ENCODE data around the gene ERG.

The ERG gene

DNA sequence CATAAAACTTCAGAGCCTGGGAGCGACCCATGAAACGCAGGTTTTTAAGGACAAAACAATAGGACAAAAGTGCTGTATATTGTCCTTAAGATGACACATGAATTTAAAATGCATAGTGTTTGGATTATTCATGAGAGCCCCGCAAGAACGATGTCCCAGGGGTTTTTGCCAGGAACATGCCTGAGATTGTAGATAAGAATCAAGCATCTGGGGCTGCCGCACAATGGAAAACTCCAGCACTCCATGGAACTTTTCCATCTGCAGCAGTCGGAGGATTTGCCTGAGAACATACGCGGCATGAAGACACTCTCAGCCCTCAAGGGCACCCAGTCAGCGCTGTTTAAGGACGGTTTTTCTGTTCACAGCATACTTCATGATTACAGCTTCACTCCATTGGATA, 5.3 kb upstream of the ERG start:
- H3K27me3 ChIP-seq (replicated peaks in 2 of 5; ENCODE audit: control insufficient read depth in 4 of 5, insufficient read depth in 5 of 5, low read length in 4 of 5), result no peaks in the 10 kb centered on the region
- H3K4me3 ChIP-seq (ENCODE audit: control insufficient read depth in 1 of 7, extremely low read depth in 1 of 7, insufficient read depth in 4 of 7, low read depth in 2 of 7, low read length in 6 of 7), result no peak overlapping the region
- H3K36me3 ChIP-seq (ENCODE audit: control insufficient read depth in 4 of 4, insufficient read depth in 4 of 4, low read length in 3 of 4), result no peaks in the 10 kb centered on the region
- no peak overlapping the region for H3K27ac ChIP-seq (ENCODE audit: insufficient read depth in 1 of 2, low read depth in 1 of 2, low read length in 2 of 2, poor library complexity in 1 of 2, severe bottlenecking in 2 of 2)
- ChIA-PET POLR2A (no interaction called here), CTCF (interaction anchor here (0.9 to 5.3 kb wide), 4 partner anchors 156 to 634 kb away, joined by 3 to 35 read pairs (median 4); no protein-coding TSS in a partner anchor)
- DNase-seq, result no peak
- peaks cover 6 to 74% (median 43%) of the 10 kb centered on the region in 4 experiments for H3K4me1 ChIP-seq (ENCODE audit: control extremely low read depth in 1 of 4, control insufficient read depth in 4 of 4, insufficient read depth in 4 of 4, low read length in 3 of 4)
- 89% methylated on average over 5 of the region's 10 CpGs for WGBS (ENCODE audit: insufficient coverage)
- H3K9me3 ChIP-seq (ENCODE audit: control extremely low read depth in 1 of 5, control insufficient read depth in 4 of 5, insufficient read depth in 2 of 5, low read depth in 1 of 5, low read length in 4 of 5), result no peaks in the 10 kb centered on the region

DNA sequence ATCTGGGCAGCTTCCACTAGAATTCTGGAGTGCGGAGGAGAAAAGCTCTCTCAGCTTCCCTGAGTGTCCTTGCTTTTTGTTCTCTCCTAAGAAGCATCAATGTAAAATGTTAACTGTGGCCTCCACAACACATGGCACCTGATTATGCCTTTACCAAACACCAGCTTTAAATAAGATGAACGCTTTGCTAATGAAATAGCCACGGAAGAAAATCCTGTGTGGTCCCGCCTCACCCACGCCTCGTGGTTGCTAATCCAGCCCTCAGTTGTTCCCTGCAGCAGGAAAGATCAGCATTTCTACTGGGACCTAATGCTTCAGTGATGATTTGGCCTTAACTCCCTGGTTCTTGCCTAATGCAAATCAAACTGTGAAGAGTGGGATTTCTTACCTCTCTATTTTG, 1.8 kb upstream of the ERG start:
- no peaks in the 10 kb centered on the region for H3K27me3 ChIP-seq (replicated peaks in 2 of 5; ENCODE audit: control insufficient read depth in 4 of 5, insufficient read depth in 5 of 5, low read length in 4 of 5)
- H3K4me3 ChIP-seq (ENCODE audit: control insufficient read depth in 1 of 7, extremely low read depth in 1 of 7, insufficient read depth in 4 of 7, low read depth in 2 of 7, low read length in 6 of 7), result no peak overlapping the region
- no peaks in the 10 kb centered on the region for H3K9me3 ChIP-seq (ENCODE audit: control extremely low read depth in 1 of 5, control insufficient read depth in 4 of 5, insufficient read depth in 2 of 5, low read depth in 1 of 5, low read length in 4 of 5)
- peaks cover 0 to 3% (median 0%) of the 10 kb centered on the region in 4 experiments for H3K36me3 ChIP-seq (ENCODE audit: control insufficient read depth in 4 of 4, insufficient read depth in 4 of 4, low read length in 3 of 4)
- H3K27ac ChIP-seq (ENCODE audit: insufficient read depth in 1 of 2, low read depth in 1 of 2, low read length in 2 of 2, poor library complexity in 1 of 2, severe bottlenecking in 2 of 2), result peak overlapping the region; percentile 88 to 93
- POLR2A ChIA-PET, result interaction anchor here (1.2 to 2.1 kb wide), 2 partner anchors 23 to 52 kb away, joined by 4 to 12 read pairs; no protein-coding TSS in a partner anchor
- WGBS (ENCODE audit: insufficient coverage), result 66% methylated on average over 6 of the region's 6 CpGs
- peaks cover 11 to 54% (median 30%) of the 10 kb centered on the region in 4 experiments for H3K4me1 ChIP-seq (ENCODE audit: control extremely low read depth in 1 of 4, control insufficient read depth in 4 of 4, insufficient read depth in 4 of 4, low read length in 3 of 4)
- no peak for DNase-seq
- CTCF ChIA-PET, result interaction anchor here (1.3 to 2.2 kb wide), 6 partner anchors 10 to 59 kb away, joined by 3 to 9 read pairs (median 5); no protein-coding TSS in a partner anchor

DNA sequence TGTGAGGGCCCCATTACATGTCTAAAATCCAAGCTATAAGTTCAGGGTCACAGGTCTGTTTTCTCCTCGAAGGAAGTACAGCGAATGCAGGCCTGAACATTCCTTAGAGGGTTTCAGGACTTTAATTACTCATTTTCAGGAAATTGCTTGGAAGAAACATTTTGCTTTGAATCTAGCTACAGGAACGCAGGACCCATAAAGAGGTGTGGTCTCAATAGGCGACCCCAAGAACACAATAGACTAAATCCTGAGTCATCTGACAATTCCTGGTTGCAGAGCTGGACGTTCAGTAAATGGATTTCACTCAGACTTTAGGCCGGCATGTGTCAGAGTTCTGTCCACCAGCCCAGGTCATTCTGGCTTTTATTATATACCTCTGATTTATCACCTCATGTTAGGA, 1.0 kb upstream of the ERG start:
- H3K4me1 ChIP-seq (ENCODE audit: control extremely low read depth in 1 of 4, control insufficient read depth in 4 of 4, insufficient read depth in 4 of 4, low read length in 3 of 4), result peaks cover 16 to 54% (median 35%) of the 10 kb centered on the region in 4 experiments
- 19% methylated on average over 5 of the region's 6 CpGs for WGBS (ENCODE audit: insufficient coverage)
- peak overlapping the region in 5 of 7 experiments; percentile 78 to 91 (median 89) for H3K4me3 ChIP-seq (ENCODE audit: control insufficient read depth in 1 of 7, extremely low read depth in 1 of 7, insufficient read depth in 4 of 7, low read depth in 2 of 7, low read length in 6 of 7)
- POLR2A ChIA-PET, result interaction anchor here (0.6 to 2.1 kb wide), 3 partner anchors 22 to 96 kb away, joined by 3 to 12 read pairs (median 4); no protein-coding TSS in a partner anchor
- no peaks in the 10 kb centered on the region for H3K9me3 ChIP-seq (ENCODE audit: control extremely low read depth in 1 of 5, control insufficient read depth in 4 of 5, insufficient read depth in 2 of 5, low read depth in 1 of 5, low read length in 4 of 5)
- peak overlapping the region; percentile 88 to 93 for H3K27ac ChIP-seq (ENCODE audit: insufficient read depth in 1 of 2, low read depth in 1 of 2, low read length in 2 of 2, poor library complexity in 1 of 2, severe bottlenecking in 2 of 2)
- CTCF ChIA-PET, result interaction anchor here (0.7 to 2.2 kb wide), 13 partner anchors 11 to 678 kb away, joined by 3 to 9 read pairs (median 3); no protein-coding TSS in a partner anchor
- no peaks in the 10 kb centered on the region for H3K27me3 ChIP-seq (replicated peaks in 2 of 5; ENCODE audit: control insufficient read depth in 4 of 5, insufficient read depth in 5 of 5, low read length in 4 of 5)
- peaks cover 0 to 3% (median 0%) of the 10 kb centered on the region in 4 experiments for H3K36me3 ChIP-seq (ENCODE audit: control insufficient read depth in 4 of 4, insufficient read depth in 4 of 4, low read length in 3 of 4)
- DNase-seq, result no peak

- WGBS (ENCODE audit: insufficient coverage), result 0% methylated on average over 3 of the region's 3 CpGs
Observed at GRCh38 chr21:38496224-38496623, 2.1 kb downstream of the ERG start.

DNA sequence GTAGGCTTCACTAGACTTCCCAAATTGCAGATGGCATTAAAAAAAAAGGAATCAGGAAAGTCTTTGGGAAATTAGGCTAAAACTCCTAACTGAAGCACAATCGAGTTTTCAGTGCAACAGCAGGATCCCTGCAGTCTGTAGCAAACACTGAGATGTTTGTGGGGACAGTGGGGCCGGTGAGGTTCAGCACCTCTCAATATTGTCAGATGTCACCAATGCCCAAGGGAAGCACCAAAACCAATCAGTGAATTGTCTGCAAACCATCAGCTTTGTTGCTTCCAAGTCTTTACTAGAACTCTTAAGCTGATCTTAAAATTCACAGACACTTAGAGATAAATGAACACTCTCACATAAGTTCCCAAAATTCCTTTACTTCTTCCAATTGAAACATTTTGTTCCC, 2.6 kb downstream of the ERG start:
- Histone ChIP-seq H3K36me3 (ENCODE audit: control insufficient read depth in 4 of 4, insufficient read depth in 4 of 4, low read length in 3 of 4) (peaks cover 4 to 26% (median 17%) of the 10 kb centered on the region in 4 experiments), H3K27ac (ENCODE audit: insufficient read depth in 1 of 2, low read depth in 1 of 2, low read length in 2 of 2, poor library complexity in 1 of 2, severe bottlenecking in 2 of 2) (peak overlapping the region; percentile 88 to 93), H3K4me3 (ENCODE audit: control insufficient read depth in 1 of 7, extremely low read depth in 1 of 7, insufficient read depth in 4 of 7, low read depth in 2 of 7, low read length in 6 of 7) (peak overlapping the region in 6 of 7 experiments; percentile 78 to 91 (median 88)), H3K27me3 (replicated peaks in 2 of 5; ENCODE audit: control insufficient read depth in 4 of 5, insufficient read depth in 5 of 5, low read length in 4 of 5) (no peaks in the 10 kb centered on the region), H3K9me3 (ENCODE audit: control extremely low read depth in 1 of 5, control insufficient read depth in 4 of 5, insufficient read depth in 2 of 5, low read depth in 1 of 5, low read length in 4 of 5) (no peaks in the 10 kb centered on the region), H3K4me1 (ENCODE audit: control extremely low read depth in 1 of 4, control insufficient read depth in 4 of 4, insufficient read depth in 4 of 4, low read length in 3 of 4) (peaks cover 39 to 76% (median 59%) of the 10 kb centered on the region in 4 experiments)
- ChIA-PET POLR2A (interaction anchor here (0.8 to 4.4 kb wide), 2 partner anchors 20 to 25 kb away, joined by 3 to 41 read pairs; no protein-coding TSS in a partner anchor), CTCF (interaction anchor here (1.4 to 1.7 kb wide), 2 partner anchors 18 to 55 kb away, joined by 3 to 7 read pairs; no protein-coding TSS in a partner anchor)
- no peak for DNase-seq
- WGBS (ENCODE audit: insufficient coverage), result 0% methylated on average over 1 of the region's 2 CpGs

More at GRCh38 chr21:38496224-38496623, 2.1 kb downstream of the ERG start:
- peak in 1 of 3 donors; percentile 44 for DNase-seq
- Histone ChIP-seq H3K4me3 (ENCODE audit: control insufficient read depth in 1 of 7, extremely low read depth in 1 of 7, insufficient read depth in 4 of 7, low read depth in 2 of 7, low read length in 6 of 7) (peak overlapping the region in 6 of 7 experiments; percentile 78 to 91 (median 88)), H3K36me3 (ENCODE audit: control insufficient read depth in 4 of 4, insufficient read depth in 4 of 4, low read length in 3 of 4) (peaks cover 4 to 21% (median 12%) of the 10 kb centered on the region in 4 experiments), H3K9me3 (ENCODE audit: control extremely low read depth in 1 of 5, control insufficient read depth in 4 of 5, insufficient read depth in 2 of 5, low read depth in 1 of 5, low read length in 4 of 5) (no peaks in the 10 kb centered on the region), H3K4me1 (ENCODE audit: control extremely low read depth in 1 of 4, control insufficient read depth in 4 of 4, insufficient read depth in 4 of 4, low read length in 3 of 4) (peaks cover 35 to 71% (median 54%) of the 10 kb centered on the region in 4 experiments), H3K27me3 (replicated peaks in 2 of 5; ENCODE audit: control insufficient read depth in 4 of 5, insufficient read depth in 5 of 5, low read length in 4 of 5) (no peaks in the 10 kb centered on the region), H3K27ac (ENCODE audit: insufficient read depth in 1 of 2, low read depth in 1 of 2, low read length in 2 of 2, poor library complexity in 1 of 2, severe bottlenecking in 2 of 2) (peak overlapping the region; percentile 88 to 93)
- ChIA-PET POLR2A (interaction anchor here (0.8 to 4.4 kb wide), 4 partner anchors 8 to 42 kb away, joined by 3 to 41 read pairs (median 4); no protein-coding TSS in a partner anchor), CTCF (interaction anchor here (0.8 to 1.7 kb wide), 6 partner anchors 10 to 644 kb away, joined by 3 to 7 read pairs (median 3); no protein-coding TSS in a partner anchor)

DNA sequence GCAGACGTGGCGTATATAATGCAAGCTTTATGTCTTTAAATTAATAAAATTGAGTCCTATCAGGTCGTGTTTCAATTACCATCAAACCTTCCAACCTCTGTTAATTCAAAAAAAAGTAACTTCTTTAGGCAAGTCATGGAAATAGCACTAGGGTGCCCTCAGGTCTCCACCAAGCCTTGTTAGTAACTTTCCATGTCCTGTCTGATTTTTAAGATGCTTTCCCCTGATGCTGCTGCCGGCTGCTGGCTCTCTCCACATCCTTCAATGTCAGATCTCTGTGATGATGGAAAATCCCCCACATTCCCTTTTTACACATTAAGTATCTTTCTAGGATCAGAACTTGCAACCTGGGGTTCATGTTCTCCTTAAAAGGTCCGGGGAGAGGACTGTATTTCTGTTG, 3.0 kb downstream of the ERG start:
- no peaks in the 10 kb centered on the region for H3K27me3 ChIP-seq (replicated peaks in 2 of 5; ENCODE audit: control insufficient read depth in 4 of 5, insufficient read depth in 5 of 5, low read length in 4 of 5)
- peak overlapping the region in 6 of 7 experiments; percentile 78 to 91 (median 88) for H3K4me3 ChIP-seq (ENCODE audit: control insufficient read depth in 1 of 7, extremely low read depth in 1 of 7, insufficient read depth in 4 of 7, low read depth in 2 of 7, low read length in 6 of 7)
- H3K4me1 ChIP-seq (ENCODE audit: control extremely low read depth in 1 of 4, control insufficient read depth in 4 of 4, insufficient read depth in 4 of 4, low read length in 3 of 4), result peaks cover 40 to 78% (median 60%) of the 10 kb centered on the region in 4 experiments
- no peak for DNase-seq
- 0% methylated on average over 2 of the region's 5 CpGs for WGBS (ENCODE audit: insufficient coverage)
- no peaks in the 10 kb centered on the region for H3K9me3 ChIP-seq (ENCODE audit: control extremely low read depth in 1 of 5, control insufficient read depth in 4 of 5, insufficient read depth in 2 of 5, low read depth in 1 of 5, low read length in 4 of 5)
- peak overlapping the region; percentile 88 to 93 for H3K27ac ChIP-seq (ENCODE audit: insufficient read depth in 1 of 2, low read depth in 1 of 2, low read length in 2 of 2, poor library complexity in 1 of 2, severe bottlenecking in 2 of 2)
- ChIA-PET CTCF (interaction anchor here (0.6 to 2.1 kb wide), 4 partner anchors 11 to 47 kb away, joined by 3 to 8 read pairs (median 6); no protein-coding TSS in a partner anchor), POLR2A (interaction anchor here (4.4 kb wide), 1 partner anchor 19 kb away, joined by 41 read pairs; no protein-coding TSS in a partner anchor)
- H3K36me3 ChIP-seq (ENCODE audit: control insufficient read depth in 4 of 4, insufficient read depth in 4 of 4, low read length in 3 of 4), result peaks cover 4 to 31% (median 22%) of the 10 kb centered on the region in 4 experiments
